IMR-90 (cell line): ENCODE results near the gene COIL. TPM values are rescaled to one million over a fixed set of nuclear protein-coding genes. Genes with fewer than 3 reads are reported as not detected.

Experiments
- ATAC-seq: fragments of 200-7000 bp; cut with Tn5 transposase; 2 replicates; pipeline ENCODE4 v1.9.1; 2020; ENCODE audit warnings: low read depth, mild to moderate bottlenecking, moderate library complexity
- BruUV-seq: library from RNA; stranded (reverse); fragments of 400-500 nt; replicated peaks from 2 replicates; lab custom pipeline; 2021; lab: Mats Ljungman, UMichigan
- CTCF ChIA-PET: fragments of 300-600 bp; formaldehyde crosslinking; extraction: SDS; loops from one replicate; lab custom pipeline; 2021; ENCODE audit warnings: antibody characterized with exemption; lab: Yijun Ruan, JAX
- POLR2A ChIA-PET: fragments of 300-600 bp; sonication (Branson Sonifier 250); formaldehyde crosslinking; loops from one replicate; lab custom pipeline; 2022; ENCODE audit warnings: antibody characterized with exemption; ENCODE audit not compliant: unreplicated experiment; lab: Charles Lee
- DNase-seq: peaks from one replicate; pipeline ENCODE4 v3.0.0; 2013
- H2AFZ ChIP-seq: replicated peaks from 2 replicates; pipeline ENCODE3; 2013; ENCODE audit warnings: low read length, mild to moderate bottlenecking; ENCODE audit not compliant: poor library complexity
- H2AK5ac ChIP-seq: 2 replicates; pipeline ENCODE4 v1.6.1; 2013; ENCODE audit warnings: low read depth, low read length, inconsistent platforms
- H2AK9ac ChIP-seq: replicated peaks from 2 replicates; pipeline ENCODE3; 2013; ENCODE audit warnings: mild to moderate bottlenecking, low read depth, low read length, moderate library complexity; ENCODE audit not compliant: poor library complexity
- H2BK120ac ChIP-seq: 2 replicates; pipeline ENCODE4 v1.6.1; 2013; ENCODE audit warnings: low read depth, low read length, inconsistent platforms
- H2BK15ac ChIP-seq: 3 replicates; pipeline ENCODE4 v1.6.1; 2013; ENCODE audit warnings: low read depth, low read length, inconsistent platforms
- H2BK20ac ChIP-seq: 2 replicates; pipeline ENCODE4 v1.6.1; 2013; ENCODE audit warnings: low read depth, mild to moderate bottlenecking, inconsistent platforms, low read length, moderate library complexity
- H2BK5ac ChIP-seq: 2 replicates; pipeline ENCODE4 v1.6.1; 2013; ENCODE audit warnings: mild to moderate bottlenecking, low read depth, low read length, inconsistent platforms; ENCODE audit not compliant: poor library complexity, severe bottlenecking
- H3K14ac ChIP-seq: replicated peaks from 2 replicates; pipeline ENCODE4 v1.6.1; 2013; ENCODE audit warnings: low read depth, low read length, inconsistent platforms
- H3K18ac ChIP-seq: 2 replicates; pipeline ENCODE4 v1.6.1; 2013; ENCODE audit warnings: low read depth, low read length, control low read depth
- H3K23ac ChIP-seq: 2 replicates; pipeline ENCODE4 v1.6.1; 2013; ENCODE audit warnings: low read depth, low read length, inconsistent platforms
- H3K27ac ChIP-seq: 2 replicates; pipeline ENCODE4 v1.5.1; 2013; ENCODE audit warnings: mild to moderate bottlenecking, control low read depth, low read length; ENCODE audit not compliant: insufficient read depth
- H3K27me3 ChIP-seq: 2 replicates; pipeline ENCODE4 v1.6.1; 2013; ENCODE audit warnings: low read length; ENCODE audit not compliant: control insufficient read depth, insufficient read depth
- H3K36me3 ChIP-seq: 2 replicates; pipeline ENCODE4 v1.6.1; 2013; ENCODE audit warnings: low read length, mixed read lengths; ENCODE audit not compliant: control insufficient read depth, insufficient read depth
- H3K4ac ChIP-seq: 2 replicates; pipeline ENCODE4 v1.6.1; 2013; ENCODE audit warnings: low read depth, low read length, inconsistent platforms
- H3K4me1 ChIP-seq: 2 replicates; pipeline ENCODE4 v1.6.1; 2013; ENCODE audit warnings: low read length, mixed read lengths; ENCODE audit not compliant: control insufficient read depth, insufficient read depth
- H3K4me2 ChIP-seq: 2 replicates; pipeline ENCODE4 v1.6.1; 2013; ENCODE audit warnings: low read depth, mild to moderate bottlenecking, control low read depth, low read length, moderate library complexity
- H3K4me3 ChIP-seq: 2 replicates; pipeline ENCODE4 v1.5.1; 2013; ENCODE audit warnings: low read depth, mild to moderate bottlenecking, control low read depth, low read length, moderate library complexity; ENCODE audit not compliant: insufficient read depth
- H3K56ac ChIP-seq: 2 replicates; pipeline ENCODE4 v1.6.1; 2013; ENCODE audit warnings: low read length, inconsistent platforms; ENCODE audit not compliant: insufficient read depth; ENCODE audit errors: extremely low read depth
- H3K79me1 ChIP-seq, 2 experiments: 2 replicates each; pipeline ENCODE4 v1.6.1; 2013; ENCODE audit warnings: low read length in 2 of 2, inconsistent platforms in 1 of 2, low read depth in 1 of 2
- H3K9ac ChIP-seq: 2 replicates; pipeline ENCODE4 v1.6.1; 2013; ENCODE audit warnings: low read depth, low read length, control low read depth
- H3K9me1 ChIP-seq: 2 replicates; pipeline ENCODE4 v1.6.1; 2013; ENCODE audit warnings: low read length, inconsistent platforms; ENCODE audit not compliant: insufficient read depth
- H3K9me3 ChIP-seq: 2 replicates; pipeline ENCODE4 v1.6.1; 2013; ENCODE audit warnings: low read length; ENCODE audit not compliant: control insufficient read depth, insufficient read depth
- H4K20me1 ChIP-seq: 2 replicates; pipeline ENCODE4 v1.6.1; 2013; ENCODE audit warnings: low read length, inconsistent platforms; ENCODE audit not compliant: insufficient read depth
- H4K5ac ChIP-seq: 2 replicates; pipeline ENCODE4 v1.6.1; 2013; ENCODE audit warnings: mild to moderate bottlenecking, low read depth, low read length, control low read depth
- H4K8ac ChIP-seq, 2 experiments: 2 replicates each; pipeline ENCODE4 v1.6.1; 2013; ENCODE audit warnings: low read depth in 2 of 2, low read length in 2 of 2, control low read depth in 1 of 2, inconsistent platforms in 1 of 2
- H4K91ac ChIP-seq: 2 replicates; pipeline ENCODE4 v1.6.1; 2013; ENCODE audit warnings: low read depth, low read length, inconsistent platforms; ENCODE audit not compliant: insufficient read depth
- CEBPB ChIP-seq: IDR thresholded peaks from 2 replicates; pipeline ENCODE4 v1.6.1; 2012; ENCODE audit warnings: low read depth, low read length, improper control_type of control experiment
- CHD1 ChIP-seq: IDR thresholded peaks from 2 replicates; pipeline ENCODE4 v1.6.1; 2012; ENCODE audit warnings: low read depth, low read length, improper control_type of control experiment
- CTCF ChIP-seq: conservative IDR thresholded peaks from 2 replicates; pipeline ENCODE4 v1.5.1; 2012; ENCODE audit warnings: mild to moderate bottlenecking, low read depth, low read length, improper control_type of control experiment
- FOS ChIP-seq: fragments of 150-350 bp; IDR thresholded peaks from 2 replicates; pipeline ENCODE4 v1.6.1; 2016; ENCODE audit warnings: low read depth, low read length
- WGBS, 2 experiments: methylation state at CpG; one replicate each; pipeline versions ENCODE4 v1.1.5 to v1.1.7; 2013; ENCODE audit warnings: missing lambda C conversion rate in 2 of 2; ENCODE audit not compliant: insufficient read length in 1 of 2; ENCODE audit errors: extremely low coverage in 2 of 2; 5-methylcytosine and 5-hydroxymethylcytosine counted together
- dilution Hi-C: fragments of 300-500 bp; cut with HindIII; formaldehyde crosslinking; loops from one replicate; pipeline ENCODE4 v1.14.3; 2018; ENCODE audit warnings: low sequenced_read_pairs; ENCODE audit not compliant: unreplicated experiment
- in situ Hi-C: fragments of 300-500 bp; cut with MboI; formaldehyde crosslinking; loops from 3 replicates; pipeline ENCODE4 v1.14.3; 2019; ENCODE audit warnings: low sequenced_read_pairs, inconsistent platforms, mixed read lengths
- intact Hi-C: fragments of 100-400 bp; cut with micrococcal nuclease; formaldehyde crosslinking; loops from 2 replicates; pipeline ENCODE4 v1.10.0; 2022
- polyA plus RNA-seq, 3 experiments: library from polyadenylated mRNA; depleted of rRNA; stranded (reverse); fragments of >200 nt; gene quantifications; 2 replicates each; pipeline ENCODE4 v1.2.3, GENCODE V29; 2012; ENCODE audit warnings: low replicate concordance in 1 of 3
- total RNA-seq: library from RNA; depleted of rRNA; stranded (reverse); fragments of >200 nt; gene quantifications from 2 replicates; pipeline ENCODE4 v1.2.3, GENCODE V29; 2012

COIL gene
- total and polyA plus RNA-seq, 2 of the 4 experiments (the other 2 are of a cell fraction) = 5.2 to 13.3 TPM

- no peak overlapping the region for H4K5ac ChIP-seq
- H2BK15ac ChIP-seq = no peak overlapping the region
- H3K18ac ChIP-seq = no peak overlapping the region
- H3K36me3 ChIP-seq = peaks cover 6% of the 10 kb centered on the region
- H4K8ac ChIP-seq = peak overlapping the region in 1 of 2 experiments; percentile 33; a peak in 1 of 4 replicates
- H3K4ac ChIP-seq = peak overlapping the region; percentile 48
- H4K20me1 ChIP-seq = peaks cover 39% of the 10 kb centered on the region
- TF ChIP-seq CTCF = no peak
- no peak for TF ChIP-seq CHD1
- TF ChIP-seq FOS = no peak
- no peak for TF ChIP-seq CEBPB
- H2BK5ac ChIP-seq = peak overlapping the region; percentile 7
- in situ Hi-C loops (no loop called here), dilution Hi-C loops (no loop called here), intact Hi-C loops (no loop called here)
- peak overlapping the region; percentile 68 for H3K4me2 ChIP-seq
- H3K4me1 ChIP-seq = peaks cover 17% of the 10 kb centered on the region
- no peaks in the 10 kb centered on the region for H3K27me3 ChIP-seq
- H3K79me1 ChIP-seq = peaks cover 32 to 62% of the 10 kb centered on the region in 2 experiments
- no peak for ATAC-seq
- peak overlapping the region; percentile 96 for H3K23ac ChIP-seq
- peak overlapping the region; percentile 32 for H2AK5ac ChIP-seq
- ChIA-PET POLR2A (no interaction called here), CTCF (no interaction called here)
- no CpG with 5 or more reads among the region's 7 CpGs for WGBS, 2 experiments
- peak overlapping the region; percentile 98 for H2AFZ ChIP-seq
- H4K91ac ChIP-seq = peak overlapping the region; percentile 49
- peak overlapping the region; percentile 2; the same call in 1 of the 2 replicates for H3K56ac ChIP-seq
- DNase-seq = no peak
- peak overlapping the region; percentile 93; the same call in 1 of the 2 replicates for H3K27ac ChIP-seq
- H2AK9ac ChIP-seq = peak overlapping the region; percentile 93
- no peak overlapping the region for H2BK20ac ChIP-seq
- peaks cover 26% of the 10 kb centered on the region for H3K9me1 ChIP-seq
- H3K9me3 ChIP-seq = no peaks in the 10 kb centered on the region
- BruUV-seq = no TSS peak
- peak overlapping the region; percentile 92 for H3K4me3 ChIP-seq
- peak overlapping the region; percentile 95 for H3K9ac ChIP-seq
- H3K14ac ChIP-seq = peak overlapping the region; percentile 47; the same call in 1 of the 2 replicates
- H2BK120ac ChIP-seq = 0 out of 2 replicates have a peak overlapping the region, but pooled peaks have one; percentile 19
Observed at GRCh38 chr17:56913000-56913311, 47.9 kb downstream of the COIL start.
